ENCODE data around the gene MYO9B. TPM values are rescaled to one million over a fixed set of nuclear protein-coding genes. Genes with fewer than 3 reads are reported as not detected.
"Not testable (repeated sequence)": the region's sequence is repeated elsewhere in the genome, so short reads cannot be mapped to it uniquely, and the experiment has no call there.

MYO9B gene
- total RNA-seq, 1 donor from 2014 or later: 137 TPM

DNA sequence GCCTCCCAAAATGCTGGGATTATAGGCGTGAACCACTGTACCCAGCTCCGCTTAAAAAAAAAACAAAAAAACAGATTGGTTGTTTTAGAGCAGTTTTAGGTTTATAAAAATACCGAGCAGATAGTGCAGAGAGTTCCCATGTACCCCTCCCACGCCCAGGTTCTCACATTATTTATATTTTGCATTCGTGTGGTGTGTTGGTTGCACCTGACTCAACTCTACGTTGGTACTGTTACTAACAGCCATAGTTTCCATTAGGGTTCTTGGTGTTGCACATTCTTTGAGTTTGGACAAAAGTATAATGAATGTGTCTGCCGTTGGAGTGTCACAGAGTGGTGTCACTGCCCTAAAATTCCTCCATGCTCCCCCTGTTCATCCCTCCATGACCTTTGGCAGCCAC is 29.1 kb downstream of the MYO9B start:
- Histone ChIP-seq H3K27me3 (no peaks in the 10 kb centered on the region), H3K4me3 (no peak overlapping the region), H3K9me3 (no peaks in the 10 kb centered on the region), H3K36me3 (peaks cover 35% of the 10 kb centered on the region), H3K4me1 (peaks cover 25% of the 10 kb centered on the region), H3K27ac (no peak overlapping the region)
- intact Hi-C loops (cut with DNase I): no loop called here
- DNase-seq (no peak), ATAC-seq (no peak)
- TF ChIP-seq CTCF (IDR thresholded peaks at IDR 0.05): no peak

DNA sequence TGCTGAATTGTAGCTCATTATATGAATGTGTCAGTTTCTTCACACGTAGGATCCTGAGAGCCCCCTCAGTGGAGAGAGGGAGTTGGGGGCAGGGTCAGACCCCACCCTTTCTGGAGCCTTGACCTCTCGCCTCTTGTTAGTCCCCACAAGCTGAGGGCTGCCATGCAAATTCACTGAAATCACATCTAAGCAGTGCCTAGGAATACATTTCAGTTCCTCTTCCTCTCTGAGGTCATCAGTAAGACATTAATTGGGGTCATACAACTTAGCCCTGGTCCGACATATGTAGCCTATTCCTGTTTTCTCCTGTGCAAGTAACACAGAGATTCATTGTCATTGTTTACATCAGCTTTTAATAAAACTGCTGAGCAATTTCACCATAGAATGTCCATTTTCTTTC is 30.0 kb downstream of the MYO9B start:
- ATAC-seq (no peak), DNase-seq (no peak)
- intact Hi-C loops (cut with DNase I): no loop called here
- TF ChIP-seq CTCF (IDR thresholded peaks at IDR 0.05): no peak
- Histone ChIP-seq H3K9me3 (no peaks in the 10 kb centered on the region), H3K4me1 (peaks cover 25% of the 10 kb centered on the region), H3K36me3 (peaks cover 35% of the 10 kb centered on the region), H3K4me3 (no peak overlapping the region), H3K27me3 (no peaks in the 10 kb centered on the region), H3K27ac (no peak overlapping the region)

- ATAC-seq; H3K4me3 ChIP-seq; intact Hi-C loops (cut with DNase I); H3K27ac ChIP-seq; H3K9me3 ChIP-seq; H3K27me3 ChIP-seq; DNase-seq: not testable (repeated sequence)
- H3K4me1 ChIP-seq: peaks cover 25% of the 10 kb centered on the region
- peaks cover 39% of the 10 kb centered on the region for H3K36me3 ChIP-seq
These were observed 31.4 kb downstream of the MYO9B start for GRCh38 chr19:17106964-17107363.

GRCh38 chr19:17107546-17108452 is 32.2 kb downstream of the MYO9B start:
- Histone ChIP-seq H3K4me1 (peaks cover 25% of the 10 kb centered on the region), H3K9me3 (no peaks in the 10 kb centered on the region), H3K4me3 (no peak overlapping the region), H3K36me3 (peaks cover 37% of the 10 kb centered on the region), H3K27ac (peak overlapping the region; percentile 65), H3K27me3 (no peaks in the 10 kb centered on the region)
- DNase-seq (peak; percentile 78), ATAC-seq (peak; percentile 69)
- no peak for TF ChIP-seq CTCF (IDR thresholded peaks at IDR 0.05)
- intact Hi-C loops (cut with DNase I): no loop called here

DNA sequence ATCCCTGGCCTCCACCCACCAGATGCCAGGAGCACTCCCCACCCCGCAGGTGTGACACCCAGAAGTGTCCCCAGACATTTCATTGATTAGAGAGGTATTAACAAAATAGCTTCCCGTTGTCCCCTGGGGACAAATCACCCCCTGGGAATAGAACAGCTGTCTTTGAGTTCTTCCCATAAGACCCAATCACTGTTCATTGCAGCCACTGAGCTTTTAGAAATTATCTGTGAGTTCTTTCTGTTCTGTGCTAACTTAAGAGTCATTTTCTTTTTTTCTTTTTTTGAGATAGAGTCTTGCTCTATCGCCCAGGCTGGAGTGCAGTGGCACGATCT is 32.8 kb downstream of the MYO9B start:
- intact Hi-C loops (cut with DNase I): no loop called here
- Histone ChIP-seq H3K4me1 (peaks cover 25% of the 10 kb centered on the region), H3K9me3 (no peaks in the 10 kb centered on the region), H3K27ac (peak overlapping the region; percentile 65), H3K27me3 (no peaks in the 10 kb centered on the region), H3K36me3 (peaks cover 30% of the 10 kb centered on the region), H3K4me3 (no peak overlapping the region)
- no peak for TF ChIP-seq CTCF (IDR thresholded peaks at IDR 0.05)
- no peak for DNase-seq
- ATAC-seq: no peak

DNA sequence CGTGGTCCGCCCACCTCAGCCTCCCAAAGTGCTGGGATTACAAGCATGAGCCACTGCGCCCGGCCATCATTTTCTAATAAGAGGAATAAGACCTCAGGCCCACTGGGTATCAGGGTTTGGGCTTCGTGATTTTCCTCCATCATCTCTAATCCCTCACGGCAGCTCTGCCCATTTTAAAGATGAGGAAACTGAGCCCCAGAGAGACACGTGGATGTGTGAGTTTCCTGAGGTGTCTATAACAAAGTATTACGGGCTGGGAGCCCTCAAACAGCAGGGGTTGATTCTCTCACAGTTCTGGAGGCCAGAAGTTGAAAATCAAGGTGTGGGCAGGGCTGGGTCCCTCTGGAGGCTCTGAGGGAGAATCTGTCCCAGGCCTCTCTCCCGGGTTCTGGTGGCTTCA is 33.7 kb downstream of the MYO9B start:
- no peak for DNase-seq
- peak overlapping the region; percentile 25 for H3K27ac ChIP-seq
- no peak for ATAC-seq
- no peak overlapping the region for H3K4me3 ChIP-seq
- H3K27me3 ChIP-seq: no peaks in the 10 kb centered on the region
- peaks cover 28% of the 10 kb centered on the region for H3K36me3 ChIP-seq
- no peak for TF ChIP-seq CTCF (IDR thresholded peaks at IDR 0.05)
- H3K9me3 ChIP-seq: no peaks in the 10 kb centered on the region
- intact Hi-C loops (cut with DNase I): no loop called here
- H3K4me1 ChIP-seq: peaks cover 25% of the 10 kb centered on the region
